NCI-H2107 (cell line): ENCODE measurements around the gene MYEOV.

ENCODE experiments used
- DNase-seq: peaks from one replicate; lab custom pipeline; 2025; lab: John Stamatoyannopoulos, UW

The MYEOV gene

GRCh38 chr11:69265911-69266510, 27.9 kb upstream of the MYEOV start:
- no peak for DNase-seq

- no peak for DNase-seq
Observed at GRCh38 chr11:69267395-69267805, 26.6 kb upstream of the MYEOV start.

GRCh38 chr11:69268911-69269310, 25.0 kb upstream of the MYEOV start:
- no peak for DNase-seq

GRCh38 chr11:69269388-69269787, 24.6 kb upstream of the MYEOV start:
- no peak for DNase-seq

- no peak for DNase-seq
Observed at GRCh38 chr11:69269926-69270697, 23.8 kb upstream of the MYEOV start.

- no peak for DNase-seq
Observed at GRCh38 chr11:69270941-69271340, 23.0 kb upstream of the MYEOV start.

GRCh38 chr11:69272055-69272454, 21.9 kb upstream of the MYEOV start:
- no peak for DNase-seq

GRCh38 chr11:69272831-69273485, 21.0 kb upstream of the MYEOV start:
- DNase-seq: no peak

- DNase-seq: no peak
Observed at GRCh38 chr11:69273571-69273970, 20.4 kb upstream of the MYEOV start.

GRCh38 chr11:69274531-69275016, 19.4 kb upstream of the MYEOV start:
- no peak for DNase-seq

GRCh38 chr11:69275178-69275577, 18.8 kb upstream of the MYEOV start:
- no peak for DNase-seq

- DNase-seq: no peak
Observed at GRCh38 chr11:69276165-69276564, 17.8 kb upstream of the MYEOV start.

- DNase-seq: no peak
Observed at GRCh38 chr11:69277074-69277809, 16.7 kb upstream of the MYEOV start.

GRCh38 chr11:69278091-69278867, 15.7 kb upstream of the MYEOV start:
- no peak for DNase-seq

GRCh38 chr11:69280451-69280850, 13.5 kb upstream of the MYEOV start:
- DNase-seq: no peak

GRCh38 chr11:69280994-69281393, 13.0 kb upstream of the MYEOV start:
- no peak for DNase-seq

GRCh38 chr11:69283446-69283845, 10.5 kb upstream of the MYEOV start:
- DNase-seq: no peak

- no peak for DNase-seq
Observed at GRCh38 chr11:69284081-69284511, 9.9 kb upstream of the MYEOV start.

- no peak for DNase-seq
Observed at GRCh38 chr11:69285091-69285490, 8.9 kb upstream of the MYEOV start.

- no peak for DNase-seq
Observed at GRCh38 chr11:69285766-69286165, 8.2 kb upstream of the MYEOV start.
